Nephron (organoid): Measurements from ENCODE around the gene ABCC4.

ENCODE experiments used
- H3K27ac Mint-ChIP-seq, 3 experiments: 2 replicates each; pipeline ENCODE4 v1.8.0; 2020; ENCODE audit warnings: mixed read lengths in 3 of 3, mild to moderate bottlenecking in 2 of 3, moderate library complexity in 1 of 3
- H3K27me3 Mint-ChIP-seq: 2 replicates; pipeline ENCODE4 v1.8.0; 2021; ENCODE audit warnings: low read depth, mild to moderate bottlenecking, moderate library complexity, mixed read lengths
- H3K36me3 Mint-ChIP-seq: 2 replicates; pipeline ENCODE4 v1.8.0; 2020; ENCODE audit warnings: low read depth, mixed read lengths
- H3K4me1 Mint-ChIP-seq: 2 replicates; pipeline ENCODE4 v1.8.0; 2020; ENCODE audit warnings: mixed read lengths
- H3K4me3 Mint-ChIP-seq, 3 experiments: 2 replicates each; pipeline ENCODE4 v1.8.0; 2020; ENCODE audit warnings: mild to moderate bottlenecking in 3 of 3, mixed read lengths in 3 of 3, moderate library complexity in 2 of 3
- H3K9me3 Mint-ChIP-seq: 2 replicates; pipeline ENCODE4 v1.8.0; 2020; ENCODE audit warnings: mixed read lengths
- CTCF ChIP-seq, 3 experiments: fragments of 200-600 bp; sonication (generic); IDR thresholded peaks; one replicate each; pipeline ENCODE4 v1.5.0; 2021; ENCODE audit warnings: antibody characterized with exemption in 3 of 3; ENCODE audit not compliant: unreplicated experiment in 3 of 3

The ABCC4 gene

GRCh38 chr13:95304453-95304852, 3.2 kb upstream of the ABCC4 start:
- peaks cover 7% of the 10 kb centered on the region for H3K9me3 Mint-ChIP-seq
- peaks cover 12% of the 10 kb centered on the region for H3K4me1 Mint-ChIP-seq
- H3K27ac Mint-ChIP-seq, result peak overlapping the region in 1 of 3 experiments; percentile 21
- H3K36me3 Mint-ChIP-seq, result peaks cover 8% of the 10 kb centered on the region
- peak overlapping the region in 1 of 3 experiments; percentile 10 for H3K4me3 Mint-ChIP-seq
- no peak for TF ChIP-seq CTCF (IDR thresholded peaks at IDR 0.05; ENCODE audit: unreplicated experiment in 3 of 3)
- H3K27me3 Mint-ChIP-seq, result peaks cover 18% of the 10 kb centered on the region

- H3K4me1 Mint-ChIP-seq, result peaks cover 27% of the 10 kb centered on the region
Measured at GRCh38 chr13:95301968-95302393, 730 bp upstream of the ABCC4 start.

GRCh38 chr13:95300625-95301182, 547 bp downstream of the ABCC4 start:
- Mint-ChIP-seq H3K27me3 (peaks cover 18% of the 10 kb centered on the region), H3K9me3 (no peaks in the 10 kb centered on the region), H3K36me3 (peaks cover 4% of the 10 kb centered on the region), H3K4me3 (peak overlapping the region; percentile 88 to 90 (median 90)), H3K27ac (peak overlapping the region; percentile 43 to 48 (median 46)), H3K4me1 (peaks cover 27% of the 10 kb centered on the region)
- TF ChIP-seq CTCF (IDR thresholded peaks at IDR 0.05; ENCODE audit: unreplicated experiment in 3 of 3), result no peak

More at GRCh38 chr13:95301968-95302393, 730 bp upstream of the ABCC4 start:
- TF ChIP-seq CTCF (IDR thresholded peaks at IDR 0.05; ENCODE audit: unreplicated experiment in 3 of 3), result no peak
- Mint-ChIP-seq H3K27ac (peak overlapping the region in 2 of 3 experiments; percentile 11 to 77), H3K4me3 (peak overlapping the region; percentile 78 to 84 (median 80)), H3K36me3 (peaks cover 4% of the 10 kb centered on the region), H3K9me3 (no peaks in the 10 kb centered on the region), H3K27me3 (peaks cover 18% of the 10 kb centered on the region)

- no peak for TF ChIP-seq CTCF (IDR thresholded peaks at IDR 0.05; ENCODE audit: unreplicated experiment in 3 of 3)
- Mint-ChIP-seq H3K4me3 (peak overlapping the region; percentile 88 to 90 (median 90)), H3K4me1 (peaks cover 27% of the 10 kb centered on the region), H3K36me3 (no peaks in the 10 kb centered on the region), H3K27me3 (peaks cover 18% of the 10 kb centered on the region), H3K27ac (peak overlapping the region in 2 of 3 experiments; percentile 32 to 65), H3K9me3 (no peaks in the 10 kb centered on the region)
Measured at GRCh38 chr13:95298971-95299621, 2.2 kb downstream of the ABCC4 start.

GRCh38 chr13:95298169-95298965, 2.9 kb downstream of the ABCC4 start:
- Mint-ChIP-seq H3K4me1 (peaks cover 27% of the 10 kb centered on the region), H3K27ac (peak overlapping the region in 2 of 3 experiments; percentile 7 to 32), H3K4me3 (peak overlapping the region; percentile 53 to 71 (median 53)), H3K36me3 (no peaks in the 10 kb centered on the region), H3K27me3 (peaks cover 18% of the 10 kb centered on the region), H3K9me3 (no peaks in the 10 kb centered on the region)
- no peak for TF ChIP-seq CTCF (IDR thresholded peaks at IDR 0.05; ENCODE audit: unreplicated experiment in 3 of 3)
